Measurements from ENCODE around the gene COL8A1. TPM values are rescaled to one million over a fixed set of nuclear protein-coding genes. Genes with fewer than 3 reads are reported as not detected.

Gene COL8A1
- total RNA-seq, 1 donor from 2014 or later = 0.09 TPM

- DNase-seq = peak; percentile 68
- Mint-ChIP-seq H3K27ac (no peak overlapping the region), H3K4me1 (no peaks in the 10 kb centered on the region), H3K36me3 (ENCODE audit: low read depth) (no peaks in the 10 kb centered on the region), H3K4me3 (no peak overlapping the region), H3K27me3 (peaks cover 26% of the 10 kb centered on the region), H3K9me3 (no peaks in the 10 kb centered on the region)
- intact Hi-C loops (cut with micrococcal nuclease) = loop anchor here (1.0 to 2.0 kb wide), 3 partner anchors 108 to 729 kb away; no protein-coding TSS in a partner anchor
These were observed 115.0 kb downstream of the COL8A1 start for GRCh38 chr3:99753268-99753975.

- Mint-ChIP-seq H3K4me3 (no peak overlapping the region), H3K4me1 (no peaks in the 10 kb centered on the region), H3K9me3 (no peaks in the 10 kb centered on the region), H3K27me3 (peaks cover 34% of the 10 kb centered on the region), H3K36me3 (ENCODE audit: low read depth) (no peaks in the 10 kb centered on the region), H3K27ac (no peak overlapping the region)
- no peak for DNase-seq
- intact Hi-C loops (cut with micrococcal nuclease) = no loop called here
These were observed 117.4 kb downstream of the COL8A1 start for GRCh38 chr3:99755831-99756230.

GRCh38 chr3:99757966-99758365, 119.6 kb downstream of the COL8A1 start:
- intact Hi-C loops (cut with micrococcal nuclease) = no loop called here
- DNase-seq = no peak
- peaks cover 36% of the 10 kb centered on the region for H3K27me3 Mint-ChIP-seq
- H3K4me1 Mint-ChIP-seq = no peaks in the 10 kb centered on the region
- H3K4me3 Mint-ChIP-seq = no peak overlapping the region
- no peaks in the 10 kb centered on the region for H3K36me3 Mint-ChIP-seq (ENCODE audit: low read depth)
- H3K27ac Mint-ChIP-seq = no peak overlapping the region
- H3K9me3 Mint-ChIP-seq = no peaks in the 10 kb centered on the region

GRCh38 chr3:99758502-99759177, 120.2 kb downstream of the COL8A1 start:
- Mint-ChIP-seq H3K27me3 (peaks cover 36% of the 10 kb centered on the region), H3K27ac (no peak overlapping the region), H3K4me3 (no peak overlapping the region), H3K4me1 (no peaks in the 10 kb centered on the region), H3K9me3 (no peaks in the 10 kb centered on the region), H3K36me3 (ENCODE audit: low read depth) (no peaks in the 10 kb centered on the region)
- intact Hi-C loops (cut with micrococcal nuclease) = no loop called here
- no peak for DNase-seq

- H3K4me1 Mint-ChIP-seq = no peaks in the 10 kb centered on the region
- H3K27me3 Mint-ChIP-seq = peaks cover 31% of the 10 kb centered on the region
- no peaks in the 10 kb centered on the region for H3K36me3 Mint-ChIP-seq (ENCODE audit: low read depth)
- no peak overlapping the region for H3K4me3 Mint-ChIP-seq
- no peak overlapping the region for H3K27ac Mint-ChIP-seq
- H3K9me3 Mint-ChIP-seq = no peaks in the 10 kb centered on the region
- DNase-seq = no peak
- intact Hi-C loops (cut with micrococcal nuclease) = no loop called here
These were observed 121.6 kb downstream of the COL8A1 start for GRCh38 chr3:99760031-99760430.

- no peak overlapping the region for H3K4me3 Mint-ChIP-seq
- no peak for DNase-seq
- H3K36me3 Mint-ChIP-seq (ENCODE audit: low read depth) = no peaks in the 10 kb centered on the region
- H3K27me3 Mint-ChIP-seq = peaks cover 29% of the 10 kb centered on the region
- H3K4me1 Mint-ChIP-seq = no peaks in the 10 kb centered on the region
- intact Hi-C loops (cut with micrococcal nuclease) = no loop called here
- no peak overlapping the region for H3K27ac Mint-ChIP-seq
- no peaks in the 10 kb centered on the region for H3K9me3 Mint-ChIP-seq
These were observed 122.2 kb downstream of the COL8A1 start for GRCh38 chr3:99760629-99761028.

GRCh38 chr3:99761415-99762165, 123.2 kb downstream of the COL8A1 start:
- H3K27me3 Mint-ChIP-seq = peaks cover 20% of the 10 kb centered on the region
- H3K36me3 Mint-ChIP-seq (ENCODE audit: low read depth) = no peaks in the 10 kb centered on the region
- no peaks in the 10 kb centered on the region for H3K4me1 Mint-ChIP-seq
- no peak for DNase-seq
- H3K9me3 Mint-ChIP-seq = no peaks in the 10 kb centered on the region
- intact Hi-C loops (cut with micrococcal nuclease) = no loop called here
- no peak overlapping the region for H3K27ac Mint-ChIP-seq
- no peak overlapping the region for H3K4me3 Mint-ChIP-seq

- H3K4me1 Mint-ChIP-seq = no peaks in the 10 kb centered on the region
- H3K36me3 Mint-ChIP-seq (ENCODE audit: low read depth) = no peaks in the 10 kb centered on the region
- H3K27me3 Mint-ChIP-seq = peaks cover 18% of the 10 kb centered on the region
- no peaks in the 10 kb centered on the region for H3K9me3 Mint-ChIP-seq
- no peak overlapping the region for H3K27ac Mint-ChIP-seq
- no peak for DNase-seq
- intact Hi-C loops (cut with micrococcal nuclease) = no loop called here
- no peak overlapping the region for H3K4me3 Mint-ChIP-seq
These were observed 124.5 kb downstream of the COL8A1 start for GRCh38 chr3:99762901-99763300.

GRCh38 chr3:99764377-99764776, 126.0 kb downstream of the COL8A1 start:
- Mint-ChIP-seq H3K4me3 (no peak overlapping the region), H3K4me1 (no peaks in the 10 kb centered on the region), H3K27me3 (peaks cover 5% of the 10 kb centered on the region)

GRCh38 chr3:99765042-99765942, 126.9 kb downstream of the COL8A1 start:
- H3K4me3 Mint-ChIP-seq = no peak overlapping the region
- no peaks in the 10 kb centered on the region for H3K36me3 Mint-ChIP-seq (ENCODE audit: low read depth)
- intact Hi-C loops (cut with micrococcal nuclease) = no loop called here
- no peak for DNase-seq
- no peaks in the 10 kb centered on the region for H3K4me1 Mint-ChIP-seq
- H3K9me3 Mint-ChIP-seq = no peaks in the 10 kb centered on the region
- no peak overlapping the region for H3K27ac Mint-ChIP-seq
- peaks cover 5% of the 10 kb centered on the region for H3K27me3 Mint-ChIP-seq

More at GRCh38 chr3:99764377-99764776, 126.0 kb downstream of the COL8A1 start:
- intact Hi-C loops (cut with micrococcal nuclease) = no loop called here
- Mint-ChIP-seq H3K36me3 (ENCODE audit: low read depth) (no peaks in the 10 kb centered on the region), H3K9me3 (no peaks in the 10 kb centered on the region), H3K27ac (no peak overlapping the region)
- DNase-seq = no peak

- Mint-ChIP-seq H3K27me3 (peaks cover 3% of the 10 kb centered on the region), H3K27ac (no peak overlapping the region), H3K4me1 (no peaks in the 10 kb centered on the region), H3K4me3 (no peak overlapping the region), H3K9me3 (no peaks in the 10 kb centered on the region), H3K36me3 (ENCODE audit: low read depth) (no peaks in the 10 kb centered on the region)
- no peak for DNase-seq
- intact Hi-C loops (cut with micrococcal nuclease) = no loop called here
These were observed 128.9 kb downstream of the COL8A1 start for GRCh38 chr3:99767291-99767690.

GRCh38 chr3:99768126-99768525, 129.7 kb downstream of the COL8A1 start:
- no peak overlapping the region for H3K4me3 Mint-ChIP-seq
- no peak for DNase-seq

GRCh38 chr3:99768808-99769501, 130.6 kb downstream of the COL8A1 start:
- no peak for DNase-seq
- H3K36me3 Mint-ChIP-seq (ENCODE audit: low read depth) = no peaks in the 10 kb centered on the region
- no peaks in the 10 kb centered on the region for H3K4me1 Mint-ChIP-seq
- no peak overlapping the region for H3K4me3 Mint-ChIP-seq
- no peaks in the 10 kb centered on the region for H3K27me3 Mint-ChIP-seq
- no peaks in the 10 kb centered on the region for H3K9me3 Mint-ChIP-seq
- H3K27ac Mint-ChIP-seq = no peak overlapping the region
- intact Hi-C loops (cut with micrococcal nuclease) = no loop called here

More at GRCh38 chr3:99768126-99768525, 129.7 kb downstream of the COL8A1 start:
- no peak overlapping the region for H3K27ac Mint-ChIP-seq
- H3K9me3 Mint-ChIP-seq = no peaks in the 10 kb centered on the region
- intact Hi-C loops (cut with micrococcal nuclease) = no loop called here
- H3K36me3 Mint-ChIP-seq (ENCODE audit: low read depth) = no peaks in the 10 kb centered on the region
- no peaks in the 10 kb centered on the region for H3K27me3 Mint-ChIP-seq
- H3K4me1 Mint-ChIP-seq = no peaks in the 10 kb centered on the region
